Neutrophil (primary cell): ENCODE data around the gene DDN.

Source experiments
- H3K27ac ChIP-seq: fragments of 200-600 bp; sonication (generic); 2 replicates; pipeline ENCODE4 v1.5.1; 2016; ENCODE audit warnings: mild to moderate bottlenecking, moderate library complexity
- H3K27me3 ChIP-seq: fragments of 200-600 bp; sonication (generic); 2 replicates; pipeline ENCODE4 v1.6.0; 2016; ENCODE audit warnings: mild to moderate bottlenecking
- H3K36me3 ChIP-seq: fragments of 200-600 bp; sonication (generic); 2 replicates; pipeline ENCODE4 v1.5.1; 2017
- H3K4me1 ChIP-seq, 2 experiments: fragments of 200-600 bp in 1 of 2; sonication (generic) in 1 of 2; 1 replicate in 1 of 2; 2 replicates in 1 of 2; pipeline versions ENCODE4 v1.5.1 to v1.6.1; 2013 to 2016; ENCODE audit warnings: low read depth in 1 of 2, low read length in 1 of 2, mild to moderate bottlenecking in 1 of 2, moderate library complexity in 1 of 2; ENCODE audit not compliant: control insufficient read depth in 1 of 2, insufficient read depth in 1 of 2
- H3K4me3 ChIP-seq, 2 experiments: fragments of 200-600 bp in 1 of 2; sonication (generic) in 1 of 2; 1 replicate in 1 of 2; 2 replicates in 1 of 2; pipeline ENCODE4 v1.5.1; 2013 to 2016; ENCODE audit warnings: low read depth in 1 of 2, low read length in 1 of 2, mild to moderate bottlenecking in 1 of 2, moderate library complexity in 1 of 2
- H3K9me3 ChIP-seq: fragments of 200-600 bp; sonication (generic); 2 replicates; pipeline ENCODE4 v1.5.1; 2016
- TF ChIP-seq, protein P1 (sequence below): fragments of 200-600 bp; sonication (generic); IDR thresholded peaks from 2 replicates; pipeline ENCODE4 v1.5.1; 2016; ENCODE audit warnings: antibody characterized with exemption

The DDN gene

DNA sequence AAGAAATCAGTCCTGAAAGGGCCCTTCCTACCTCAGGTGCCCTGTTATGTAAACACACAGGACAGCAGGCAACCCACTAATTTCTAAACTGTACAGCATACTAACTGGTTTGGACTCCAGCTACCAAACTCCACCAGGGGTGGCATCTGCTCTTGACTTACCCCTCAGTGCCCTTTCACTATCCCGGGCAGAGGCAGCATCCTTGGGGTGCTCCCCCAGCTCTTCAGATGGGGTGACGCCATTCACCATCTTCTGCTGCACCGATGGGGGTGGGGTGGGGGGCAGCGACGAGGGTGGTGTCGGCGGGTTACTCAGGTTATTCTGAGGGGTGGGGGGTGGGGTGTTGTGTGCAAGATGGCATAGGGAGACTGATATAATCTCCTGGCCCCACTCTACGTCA is 30.9 kb upstream of the DDN start:
- Histone ChIP-seq H3K27ac (peak overlapping the region; percentile 36), H3K4me3 (no peak overlapping the region), H3K36me3 (peaks cover 100% of the 10 kb centered on the region), H3K9me3 (no peaks in the 10 kb centered on the region), H3K27me3 (no peaks in the 10 kb centered on the region), H3K4me1 (peaks cover 23 to 24% of the 10 kb centered on the region in 2 experiments)
- TF ChIP-seq, protein P1, sequence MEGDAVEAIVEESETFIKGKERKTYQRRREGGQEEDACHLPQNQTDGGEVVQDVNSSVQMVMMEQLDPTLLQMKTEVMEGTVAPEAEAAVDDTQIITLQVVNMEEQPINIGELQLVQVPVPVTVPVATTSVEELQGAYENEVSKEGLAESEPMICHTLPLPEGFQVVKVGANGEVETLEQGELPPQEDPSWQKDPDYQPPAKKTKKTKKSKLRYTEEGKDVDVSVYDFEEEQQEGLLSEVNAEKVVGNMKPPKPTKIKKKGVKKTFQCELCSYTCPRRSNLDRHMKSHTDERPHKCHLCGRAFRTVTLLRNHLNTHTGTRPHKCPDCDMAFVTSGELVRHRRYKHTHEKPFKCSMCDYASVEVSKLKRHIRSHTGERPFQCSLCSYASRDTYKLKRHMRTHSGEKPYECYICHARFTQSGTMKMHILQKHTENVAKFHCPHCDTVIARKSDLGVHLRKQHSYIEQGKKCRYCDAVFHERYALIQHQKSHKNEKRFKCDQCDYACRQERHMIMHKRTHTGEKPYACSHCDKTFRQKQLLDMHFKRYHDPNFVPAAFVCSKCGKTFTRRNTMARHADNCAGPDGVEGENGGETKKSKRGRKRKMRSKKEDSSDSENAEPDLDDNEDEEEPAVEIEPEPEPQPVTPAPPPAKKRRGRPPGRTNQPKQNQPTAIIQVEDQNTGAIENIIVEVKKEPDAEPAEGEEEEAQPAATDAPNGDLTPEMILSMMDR, result no peak

DNA sequence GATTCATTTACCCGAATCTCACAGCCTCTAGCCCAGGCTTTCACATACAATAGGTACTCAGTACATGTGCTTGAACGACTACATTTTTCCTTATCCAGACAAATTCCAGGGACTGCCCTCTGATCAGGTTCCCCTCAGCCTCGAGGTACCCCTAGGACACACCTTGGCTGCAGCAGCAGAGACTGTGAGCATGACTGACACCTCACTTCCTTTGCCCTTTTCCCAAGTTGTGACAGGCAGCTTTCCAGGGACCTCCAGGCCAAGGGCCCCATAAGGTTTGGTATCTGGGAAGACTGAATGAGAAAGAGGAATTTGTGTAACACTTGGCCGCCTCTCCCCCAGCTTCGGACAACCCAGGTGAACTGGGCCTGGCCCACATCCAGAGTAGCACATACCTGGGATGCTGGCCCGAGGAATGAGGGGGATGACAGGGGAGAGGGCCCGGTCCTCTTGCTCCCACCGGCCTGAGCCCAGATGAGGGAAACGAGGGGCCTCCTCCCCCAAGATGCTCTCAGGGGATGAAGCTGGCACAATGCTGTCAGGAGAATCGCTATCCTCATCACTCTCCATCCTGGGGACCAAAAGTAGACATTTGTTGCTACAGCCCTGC is 29.6 kb upstream of the DDN start:
- no peak overlapping the region for H3K4me3 ChIP-seq
- H3K36me3 ChIP-seq, result peaks cover 100% of the 10 kb centered on the region
- peaks cover 21 to 24% of the 10 kb centered on the region in 2 experiments for H3K4me1 ChIP-seq
- peak overlapping the region; percentile 73 for H3K27ac ChIP-seq
- no peaks in the 10 kb centered on the region for H3K27me3 ChIP-seq
- no peaks in the 10 kb centered on the region for H3K9me3 ChIP-seq
- TF ChIP-seq, protein P1, result no peak

DNA sequence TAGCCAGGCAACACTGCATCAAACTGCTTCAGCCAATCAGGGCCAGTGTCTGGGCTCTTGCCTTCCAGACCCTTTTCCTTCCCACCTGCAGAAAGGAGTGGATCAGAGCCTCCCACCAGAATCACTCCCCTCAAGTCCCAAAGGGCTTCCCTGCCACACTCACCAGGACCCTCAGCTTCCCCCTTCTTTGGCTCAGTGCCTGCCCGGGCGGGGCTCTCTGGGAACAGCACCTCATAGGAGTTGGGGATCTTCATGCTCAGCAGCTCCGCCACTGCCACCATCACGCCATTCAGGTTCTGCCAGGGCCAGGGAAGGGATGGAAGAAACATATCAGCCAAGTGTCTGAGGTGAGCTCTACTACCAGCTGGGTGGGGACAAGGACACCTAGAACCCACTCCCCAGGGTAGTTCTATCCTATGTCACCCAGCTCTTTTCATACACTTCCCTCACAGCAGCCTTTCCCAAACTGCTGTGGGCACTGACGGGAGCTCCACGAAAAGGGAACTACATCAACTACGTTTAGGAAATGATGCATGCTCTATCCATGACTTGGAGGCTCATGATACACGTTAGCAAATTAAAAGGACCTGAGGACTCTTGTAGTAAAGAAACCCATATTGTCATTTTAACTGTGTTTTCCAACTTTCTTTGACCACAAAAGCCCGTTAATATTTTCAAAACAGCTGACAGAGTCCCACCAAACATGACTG is 28.8 kb upstream of the DDN start:
- TF ChIP-seq, protein P1, result no peak
- no peaks in the 10 kb centered on the region for H3K27me3 ChIP-seq
- peaks cover 100% of the 10 kb centered on the region for H3K36me3 ChIP-seq
- H3K9me3 ChIP-seq, result no peaks in the 10 kb centered on the region
- H3K4me3 ChIP-seq, result no peak overlapping the region
- H3K27ac ChIP-seq, result peak overlapping the region; percentile 73
- H3K4me1 ChIP-seq, result peaks cover 21 to 24% of the 10 kb centered on the region in 2 experiments

DNA sequence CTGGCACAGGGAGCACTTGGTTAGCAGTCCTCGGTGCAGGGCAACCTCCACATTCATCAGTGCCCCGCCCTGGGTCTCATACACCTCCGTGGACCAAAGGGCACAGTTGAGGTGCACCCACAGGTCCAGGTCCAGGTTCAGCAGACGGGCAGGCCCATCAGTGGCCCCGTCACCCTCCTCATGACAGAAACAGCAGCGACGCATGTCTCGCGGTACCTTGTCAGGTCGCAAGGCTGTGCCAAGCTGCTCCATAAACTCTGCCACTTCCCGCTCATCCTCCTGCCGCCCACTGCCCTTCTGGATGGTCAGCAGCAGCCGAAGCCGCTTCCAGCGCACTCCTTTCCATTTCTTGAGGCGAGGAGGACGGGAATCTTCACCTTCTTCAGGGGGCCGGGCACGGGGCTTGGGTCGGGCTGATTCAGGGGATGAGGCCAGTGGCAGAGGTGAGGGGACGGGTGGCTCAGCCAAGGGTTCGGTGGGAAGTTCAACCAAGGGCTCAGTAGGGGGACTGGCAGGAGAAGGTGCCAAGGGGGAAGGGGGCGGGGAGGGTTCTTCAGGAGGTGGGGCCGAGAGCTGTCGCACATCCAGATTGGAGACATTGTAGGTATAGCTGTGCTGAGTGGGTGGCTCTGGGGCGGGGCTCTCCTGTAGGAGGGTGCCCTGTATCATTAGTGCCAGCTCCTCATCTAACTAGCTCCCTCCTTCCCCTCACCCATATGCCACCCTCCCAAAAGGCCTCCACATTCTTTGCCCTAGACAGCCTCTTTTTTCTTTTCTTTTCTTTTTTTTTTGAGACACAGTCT is 27.7 kb upstream of the DDN start:
- Histone ChIP-seq H3K4me3 (no peak overlapping the region), H3K27ac (peak overlapping the region; percentile 13), H3K27me3 (no peaks in the 10 kb centered on the region), H3K4me1 (peaks cover 21 to 24% of the 10 kb centered on the region in 2 experiments), H3K9me3 (no peaks in the 10 kb centered on the region), H3K36me3 (peaks cover 100% of the 10 kb centered on the region)
- TF ChIP-seq, protein P1, result no peak

DNA sequence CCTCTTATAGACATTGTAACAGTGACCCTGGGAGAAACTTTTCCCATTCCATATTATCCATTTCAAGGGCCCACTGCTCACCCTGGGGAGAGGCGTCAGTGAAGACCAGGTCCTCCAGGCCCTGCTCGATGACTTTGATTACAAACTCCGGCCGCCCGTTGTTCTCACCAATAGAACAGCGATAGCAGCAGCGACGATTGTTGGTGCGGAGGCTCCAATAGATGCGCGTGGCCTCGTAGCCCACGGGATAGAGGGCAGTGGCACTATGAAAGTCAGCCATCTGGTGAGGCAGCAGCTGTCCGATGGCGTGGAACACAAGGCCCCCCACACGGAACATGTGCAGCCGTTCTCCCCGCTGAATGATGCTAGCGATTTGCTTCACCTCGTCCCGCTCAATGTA is 26.9 kb upstream of the DDN start:
- no peak overlapping the region for H3K27ac ChIP-seq
- H3K27me3 ChIP-seq, result no peaks in the 10 kb centered on the region
- peaks cover 21 to 24% of the 10 kb centered on the region in 2 experiments for H3K4me1 ChIP-seq
- peaks cover 100% of the 10 kb centered on the region for H3K36me3 ChIP-seq
- TF ChIP-seq, protein P1, result no peak
- H3K4me3 ChIP-seq, result no peak overlapping the region
- H3K9me3 ChIP-seq, result no peaks in the 10 kb centered on the region
